HEK293 (cell line): Measurements from ENCODE around the gene CTCFL.

Experiments used
- BCL11A ChIP-seq: fragments of 450-650 bp; formaldehyde crosslinking; IDR thresholded peaks from 2 replicates; pipeline ENCODE4 v1.5.1; 2016; ENCODE audit warnings: low read depth, missing biosample characterization, missing genetic modification characterization
- KLF9 ChIP-seq: fragments of 450-650 bp; formaldehyde crosslinking; IDR thresholded peaks from 2 replicates; pipeline ENCODE4 v1.5.1; 2016; ENCODE audit warnings: missing biosample characterization, missing genetic modification characterization, low read depth
- OVOL3 ChIP-seq: fragments of 450-650 bp; formaldehyde crosslinking; IDR thresholded peaks from 2 replicates; pipeline ENCODE4 v1.5.1; 2016; ENCODE audit warnings: missing biosample characterization, missing genetic modification characterization
- SALL2 ChIP-seq: fragments of 450-650 bp; formaldehyde crosslinking; IDR thresholded peaks from 2 replicates; pipeline ENCODE4 v1.5.0; 2017; ENCODE audit warnings: missing biosample characterization, mild to moderate bottlenecking, missing genetic modification characterization, borderline replicate concordance
- SCRT2 ChIP-seq: fragments of 450-650 bp; formaldehyde crosslinking; IDR thresholded peaks from 2 replicates; pipeline ENCODE4 v1.5.1; 2016; ENCODE audit warnings: missing biosample characterization, missing genetic modification characterization
- ZBTB17 ChIP-seq: fragments of 450-650 bp; formaldehyde crosslinking; IDR thresholded peaks from 2 replicates; pipeline ENCODE4 v1.5.1; 2016; ENCODE audit warnings: missing biosample characterization, missing genetic modification characterization
- ZFP37 ChIP-seq: fragments of 450-650 bp; formaldehyde crosslinking; IDR thresholded peaks from 2 replicates; pipeline ENCODE4 v1.5.1; 2016; ENCODE audit warnings: missing biosample characterization, missing genetic modification characterization
- ZIC2 ChIP-seq: fragments of 450-650 bp; formaldehyde crosslinking; IDR thresholded peaks from 2 replicates; pipeline ENCODE4 v1.5.1; 2016; ENCODE audit warnings: missing biosample characterization, missing genetic modification characterization
- ZNF114 ChIP-seq: fragments of 450-650 bp; formaldehyde crosslinking; IDR thresholded peaks from 2 replicates; pipeline ENCODE4 v1.5.0; 2017; ENCODE audit warnings: missing biosample characterization, missing genetic modification characterization
- ZNF169 ChIP-seq: fragments of 450-650 bp; formaldehyde crosslinking; IDR thresholded peaks from 2 replicates; pipeline ENCODE4 v1.5.1; 2016; ENCODE audit warnings: missing biosample characterization, missing genetic modification characterization
- ZNF174 ChIP-seq: fragments of 450-650 bp; formaldehyde crosslinking; IDR thresholded peaks from 2 replicates; pipeline ENCODE4 v1.5.0; 2017; ENCODE audit warnings: missing biosample characterization, mild to moderate bottlenecking, missing genetic modification characterization
- ZNF214 ChIP-seq: fragments of 450-650 bp; formaldehyde crosslinking; IDR thresholded peaks from 2 replicates; pipeline ENCODE4 v1.5.1; 2017; ENCODE audit warnings: missing biosample characterization, mild to moderate bottlenecking, missing genetic modification characterization, borderline replicate concordance
- ZNF248 ChIP-seq: fragments of 450-650 bp; formaldehyde crosslinking; IDR thresholded peaks from 2 replicates; pipeline ENCODE4 v1.5.1; 2017; ENCODE audit warnings: missing biosample characterization, missing genetic modification characterization
- ZNF354C ChIP-seq: fragments of 450-650 bp; formaldehyde crosslinking; IDR thresholded peaks from 2 replicates; pipeline ENCODE4 v1.5.1; 2016; ENCODE audit warnings: missing biosample characterization, missing genetic modification characterization, low read depth, borderline replicate concordance
- ZNF391 ChIP-seq: fragments of 450-650 bp; formaldehyde crosslinking; IDR thresholded peaks from 2 replicates; pipeline ENCODE4 v1.5.1; 2016; ENCODE audit warnings: low read depth, missing biosample characterization, missing genetic modification characterization, borderline replicate concordance
- ZNF529 ChIP-seq: fragments of 450-650 bp; formaldehyde crosslinking; IDR thresholded peaks from 2 replicates; pipeline ENCODE4 v1.5.1; 2017; ENCODE audit warnings: missing genetic modification characterization, missing biosample characterization; ENCODE audit not compliant: insufficient replicate concordance
- ZNF544 ChIP-seq: fragments of 450-650 bp; formaldehyde crosslinking; IDR thresholded peaks from 2 replicates; pipeline ENCODE4 v1.5.0; 2017; ENCODE audit warnings: missing biosample characterization, missing genetic modification characterization
- ZNF560 ChIP-seq: fragments of 450-650 bp; formaldehyde crosslinking; IDR thresholded peaks from 2 replicates; pipeline ENCODE4 v1.5.1; 2017; ENCODE audit warnings: missing biosample characterization, missing genetic modification characterization, borderline replicate concordance
- ZNF626 ChIP-seq: fragments of 450-650 bp; sonication (Bioruptor Pico); formaldehyde crosslinking; IDR thresholded peaks from 2 replicates; pipeline ENCODE4 v1.5.1; 2018; ENCODE audit warnings: missing biosample characterization, missing genetic modification characterization, inconsistent platforms
- TF ChIP-seq, protein P1 (sequence below): fragments of 450-650 bp; formaldehyde crosslinking; IDR thresholded peaks from 2 replicates; pipeline ENCODE4 v1.5.1; 2016; ENCODE audit warnings: missing biosample characterization, missing genetic modification characterization
- TF ChIP-seq, protein P2 (sequence below): fragments of 450-650 bp; IDR thresholded peaks from 2 replicates; pipeline ENCODE4 v1.5.1; 2018; ENCODE audit warnings: missing biosample characterization, mild to moderate bottlenecking, missing genetic modification characterization
- TF ChIP-seq, protein P3 (sequence below): fragments of 450-650 bp; formaldehyde crosslinking; IDR thresholded peaks from 2 replicates; pipeline ENCODE4 v1.5.1; 2016; ENCODE audit warnings: missing biosample characterization, missing genetic modification characterization
- TF ChIP-seq, protein P4 (sequence below): fragments of 450-650 bp; formaldehyde crosslinking; IDR thresholded peaks from 2 replicates; pipeline ENCODE4 v1.5.1; 2016; ENCODE audit warnings: missing biosample characterization, missing genetic modification characterization
- TF ChIP-seq, protein P5 (sequence below): fragments of 450-650 bp; formaldehyde crosslinking; IDR thresholded peaks from 2 replicates; pipeline ENCODE4 v1.5.1; 2016; ENCODE audit warnings: missing biosample characterization, missing genetic modification characterization
- TF ChIP-seq, protein P6 (sequence below): fragments of 450-650 bp; formaldehyde crosslinking; IDR thresholded peaks from 2 replicates; pipeline ENCODE4 v1.5.1; 2016; ENCODE audit warnings: missing biosample characterization, missing genetic modification characterization, low read depth
- TF ChIP-seq, protein P7 (sequence below): sonication (generic); formaldehyde crosslinking; IDR thresholded peaks from 2 replicates; pipeline ENCODE4 v1.8.1; 2022; ENCODE audit warnings: mild to moderate bottlenecking, moderate library complexity, missing genetic modification reagents
- TF ChIP-seq, protein P8 (sequence below): fragments of 450-650 bp; formaldehyde crosslinking; IDR thresholded peaks from 2 replicates; pipeline ENCODE4 v1.5.1; 2016; ENCODE audit warnings: missing biosample characterization, missing genetic modification characterization, borderline replicate concordance

Gene CTCFL

DNA sequence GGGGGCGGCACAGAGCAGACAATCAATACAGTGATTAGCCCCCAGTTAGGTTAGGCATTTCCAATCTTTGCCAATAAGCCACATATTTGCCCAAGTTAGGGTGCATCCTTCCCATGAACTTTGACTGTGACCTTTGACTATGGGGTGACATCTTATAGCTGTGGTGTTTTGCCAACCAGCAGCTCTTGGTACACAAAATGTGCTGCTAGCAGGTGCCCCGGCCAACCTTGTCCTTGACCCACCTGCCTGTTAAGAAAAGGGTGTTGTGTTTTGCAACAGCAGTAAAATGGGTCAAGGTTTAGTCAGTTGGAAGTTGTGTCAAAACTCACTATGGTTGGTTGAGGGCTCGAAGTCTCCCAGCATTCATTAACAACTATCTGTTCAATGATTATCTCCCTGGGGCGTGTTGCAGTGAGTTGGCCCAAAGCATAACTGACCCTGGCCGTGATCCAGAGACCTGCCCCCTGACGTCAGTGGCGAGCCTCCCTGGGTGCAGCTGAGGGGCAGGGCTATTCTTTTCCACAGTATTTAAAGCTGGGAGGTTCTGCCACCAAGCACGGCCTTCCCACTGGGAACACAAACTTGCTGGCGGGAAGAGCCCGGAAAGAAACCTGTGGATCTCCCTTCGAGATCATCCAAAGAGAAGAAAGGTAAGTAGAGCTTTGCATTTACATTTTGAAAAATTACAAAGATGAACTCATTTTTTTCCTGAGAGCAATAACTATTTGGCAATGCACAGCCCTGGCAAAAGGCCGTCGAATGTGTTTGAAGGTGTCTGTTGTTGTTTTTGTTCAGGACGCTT lies 35.8 kb upstream of the CTCFL start, which contains the start of gene PCK1 (continued):
- TF ChIP-seq ZNF544 (tag by site-specific recombination), result no peak
- TF ChIP-seq BCL11A (tag by site-specific recombination), result no peak
- no peak for TF ChIP-seq ZFP37 (tag by site-specific recombination)
- TF ChIP-seq OVOL3 (tag by site-specific recombination), result no peak
- TF ChIP-seq ZNF248 (tag by site-specific recombination), result no peak
- TF ChIP-seq ZNF560 (tag by site-specific recombination), result no peak
- TF ChIP-seq ZNF174 (tag by site-specific recombination), result no peak
- TF ChIP-seq, protein P1, sequence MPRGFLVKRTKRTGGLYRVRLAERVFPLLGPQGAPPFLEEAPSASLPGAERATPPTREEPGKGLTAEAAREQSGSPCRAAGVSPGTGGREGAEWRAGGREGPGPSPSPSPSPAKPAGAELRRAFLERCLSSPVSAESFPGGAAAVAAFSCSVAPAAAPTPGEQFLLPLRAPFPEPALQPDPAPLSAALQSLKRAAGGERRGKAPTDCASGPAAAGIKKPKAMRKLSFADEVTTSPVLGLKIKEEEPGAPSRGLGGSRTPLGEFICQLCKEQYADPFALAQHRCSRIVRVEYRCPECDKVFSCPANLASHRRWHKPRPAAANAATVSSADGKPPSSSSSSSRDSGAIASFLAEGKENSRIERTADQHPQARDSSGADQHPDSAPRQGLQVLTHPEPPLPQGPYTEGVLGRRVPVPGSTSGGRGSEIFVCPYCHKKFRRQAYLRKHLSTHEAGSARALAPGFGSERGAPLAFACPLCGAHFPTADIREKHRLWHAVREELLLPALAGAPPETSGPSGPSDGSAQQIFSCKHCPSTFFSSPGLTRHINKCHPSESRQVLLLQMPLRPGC (tag by site-specific recombination), result no peak
- peak; percentile 46 for TF ChIP-seq ZIC2
- TF ChIP-seq, protein P2, sequence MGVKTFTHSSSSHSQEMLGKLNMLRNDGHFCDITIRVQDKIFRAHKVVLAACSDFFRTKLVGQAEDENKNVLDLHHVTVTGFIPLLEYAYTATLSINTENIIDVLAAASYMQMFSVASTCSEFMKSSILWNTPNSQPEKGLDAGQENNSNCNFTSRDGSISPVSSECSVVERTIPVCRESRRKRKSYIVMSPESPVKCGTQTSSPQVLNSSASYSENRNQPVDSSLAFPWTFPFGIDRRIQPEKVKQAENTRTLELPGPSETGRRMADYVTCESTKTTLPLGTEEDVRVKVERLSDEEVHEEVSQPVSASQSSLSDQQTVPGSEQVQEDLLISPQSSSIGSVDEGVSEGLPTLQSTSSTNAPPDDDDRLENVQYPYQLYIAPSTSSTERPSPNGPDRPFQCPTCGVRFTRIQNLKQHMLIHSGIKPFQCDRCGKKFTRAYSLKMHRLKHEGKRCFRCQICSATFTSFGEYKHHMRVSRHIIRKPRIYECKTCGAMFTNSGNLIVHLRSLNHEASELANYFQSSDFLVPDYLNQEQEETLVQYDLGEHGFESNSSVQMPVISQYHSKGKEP (tag by site-specific recombination), result 0 out of 2 replicates have a peak, but pooled peaks have one; percentile 22
- TF ChIP-seq, protein P3, sequence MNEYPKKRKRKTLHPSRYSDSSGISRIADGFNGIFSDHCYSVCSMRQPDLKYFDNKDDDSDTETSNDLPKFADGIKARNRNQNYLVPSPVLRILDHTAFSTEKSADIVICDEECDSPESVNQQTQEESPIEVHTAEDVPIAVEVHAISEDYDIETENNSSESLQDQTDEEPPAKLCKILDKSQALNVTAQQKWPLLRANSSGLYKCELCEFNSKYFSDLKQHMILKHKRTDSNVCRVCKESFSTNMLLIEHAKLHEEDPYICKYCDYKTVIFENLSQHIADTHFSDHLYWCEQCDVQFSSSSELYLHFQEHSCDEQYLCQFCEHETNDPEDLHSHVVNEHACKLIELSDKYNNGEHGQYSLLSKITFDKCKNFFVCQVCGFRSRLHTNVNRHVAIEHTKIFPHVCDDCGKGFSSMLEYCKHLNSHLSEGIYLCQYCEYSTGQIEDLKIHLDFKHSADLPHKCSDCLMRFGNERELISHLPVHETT (tag by site-specific recombination), result no peak
- no peak for TF ChIP-seq ZNF391 (tag by site-specific recombination)
- TF ChIP-seq, protein P4, sequence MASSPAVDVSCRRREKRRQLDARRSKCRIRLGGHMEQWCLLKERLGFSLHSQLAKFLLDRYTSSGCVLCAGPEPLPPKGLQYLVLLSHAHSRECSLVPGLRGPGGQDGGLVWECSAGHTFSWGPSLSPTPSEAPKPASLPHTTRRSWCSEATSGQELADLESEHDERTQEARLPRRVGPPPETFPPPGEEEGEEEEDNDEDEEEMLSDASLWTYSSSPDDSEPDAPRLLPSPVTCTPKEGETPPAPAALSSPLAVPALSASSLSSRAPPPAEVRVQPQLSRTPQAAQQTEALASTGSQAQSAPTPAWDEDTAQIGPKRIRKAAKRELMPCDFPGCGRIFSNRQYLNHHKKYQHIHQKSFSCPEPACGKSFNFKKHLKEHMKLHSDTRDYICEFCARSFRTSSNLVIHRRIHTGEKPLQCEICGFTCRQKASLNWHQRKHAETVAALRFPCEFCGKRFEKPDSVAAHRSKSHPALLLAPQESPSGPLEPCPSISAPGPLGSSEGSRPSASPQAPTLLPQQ (tag by site-specific recombination), result no peak
- TF ChIP-seq ZNF529, result no peak
- TF ChIP-seq ZNF114, result no peak
- no peak for TF ChIP-seq ZBTB17
- TF ChIP-seq, protein P5, sequence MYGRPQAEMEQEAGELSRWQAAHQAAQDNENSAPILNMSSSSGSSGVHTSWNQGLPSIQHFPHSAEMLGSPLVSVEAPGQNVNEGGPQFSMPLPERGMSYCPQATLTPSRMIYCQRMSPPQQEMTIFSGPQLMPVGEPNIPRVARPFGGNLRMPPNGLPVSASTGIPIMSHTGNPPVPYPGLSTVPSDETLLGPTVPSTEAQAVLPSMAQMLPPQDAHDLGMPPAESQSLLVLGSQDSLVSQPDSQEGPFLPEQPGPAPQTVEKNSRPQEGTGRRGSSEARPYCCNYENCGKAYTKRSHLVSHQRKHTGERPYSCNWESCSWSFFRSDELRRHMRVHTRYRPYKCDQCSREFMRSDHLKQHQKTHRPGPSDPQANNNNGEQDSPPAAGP (tag by site-specific recombination), result peak; percentile 32; the same call in 1 of the 2 replicates
- TF ChIP-seq ZNF214, result no peak
- no peak for TF ChIP-seq ZNF169 (tag by site-specific recombination)
- no peak for TF ChIP-seq KLF9 (tag by site-specific recombination)
- TF ChIP-seq, protein P6, sequence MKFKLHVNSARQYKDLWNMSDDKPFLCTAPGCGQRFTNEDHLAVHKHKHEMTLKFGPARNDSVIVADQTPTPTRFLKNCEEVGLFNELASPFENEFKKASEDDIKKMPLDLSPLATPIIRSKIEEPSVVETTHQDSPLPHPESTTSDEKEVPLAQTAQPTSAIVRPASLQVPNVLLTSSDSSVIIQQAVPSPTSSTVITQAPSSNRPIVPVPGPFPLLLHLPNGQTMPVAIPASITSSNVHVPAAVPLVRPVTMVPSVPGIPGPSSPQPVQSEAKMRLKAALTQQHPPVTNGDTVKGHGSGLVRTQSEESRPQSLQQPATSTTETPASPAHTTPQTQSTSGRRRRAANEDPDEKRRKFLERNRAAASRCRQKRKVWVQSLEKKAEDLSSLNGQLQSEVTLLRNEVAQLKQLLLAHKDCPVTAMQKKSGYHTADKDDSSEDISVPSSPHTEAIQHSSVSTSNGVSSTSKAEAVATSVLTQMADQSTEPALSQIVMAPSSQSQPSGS (tag by site-specific recombination), result peak; percentile 68
- TF ChIP-seq SCRT2 (tag by site-specific recombination), result peak; percentile 79
- no peak for TF ChIP-seq ZNF626
- no peak for TF ChIP-seq ZNF354C (tag by site-specific recombination)
- no peak for TF ChIP-seq SALL2
- TF ChIP-seq, protein P7, sequence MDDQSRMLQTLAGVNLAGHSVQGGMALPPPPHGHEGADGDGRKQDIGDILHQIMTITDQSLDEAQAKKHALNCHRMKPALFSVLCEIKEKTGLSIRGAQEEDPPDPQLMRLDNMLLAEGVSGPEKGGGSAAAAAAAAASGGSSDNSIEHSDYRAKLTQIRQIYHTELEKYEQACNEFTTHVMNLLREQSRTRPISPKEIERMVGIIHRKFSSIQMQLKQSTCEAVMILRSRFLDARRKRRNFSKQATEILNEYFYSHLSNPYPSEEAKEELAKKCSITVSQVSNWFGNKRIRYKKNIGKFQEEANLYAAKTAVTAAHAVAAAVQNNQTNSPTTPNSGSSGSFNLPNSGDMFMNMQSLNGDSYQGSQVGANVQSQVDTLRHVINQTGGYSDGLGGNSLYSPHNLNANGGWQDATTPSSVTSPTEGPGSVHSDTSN (CRISPR knock-in tag), result no peak
- TF ChIP-seq, protein P8, sequence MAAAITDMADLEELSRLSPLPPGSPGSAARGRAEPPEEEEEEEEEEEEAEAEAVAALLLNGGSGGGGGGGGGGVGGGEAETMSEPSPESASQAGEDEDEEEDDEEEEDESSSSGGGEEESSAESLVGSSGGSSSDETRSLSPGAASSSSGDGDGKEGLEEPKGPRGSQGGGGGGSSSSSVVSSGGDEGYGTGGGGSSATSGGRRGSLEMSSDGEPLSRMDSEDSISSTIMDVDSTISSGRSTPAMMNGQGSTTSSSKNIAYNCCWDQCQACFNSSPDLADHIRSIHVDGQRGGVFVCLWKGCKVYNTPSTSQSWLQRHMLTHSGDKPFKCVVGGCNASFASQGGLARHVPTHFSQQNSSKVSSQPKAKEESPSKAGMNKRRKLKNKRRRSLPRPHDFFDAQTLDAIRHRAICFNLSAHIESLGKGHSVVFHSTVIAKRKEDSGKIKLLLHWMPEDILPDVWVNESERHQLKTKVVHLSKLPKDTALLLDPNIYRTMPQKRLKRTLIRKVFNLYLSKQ, result no peak
